ENCODE results near the gene SLC22A23. TPM values are rescaled to one million over a fixed set of nuclear protein-coding genes. Genes with fewer than 3 reads are reported as not detected.

The SLC22A23 gene
- total and polyA plus RNA-seq, 2 experiments from 2014 or later: 6.1 to 38.3 TPM

- Histone ChIP-seq H3K4me2 (no peak overlapping the region), H4K20me1 (replicated peaks; ENCODE audit: insufficient read depth) (no peaks in the 10 kb centered on the region), H3K36me3 (ENCODE audit: insufficient read depth) (no peaks in the 10 kb centered on the region), H3K4me1 (ENCODE audit: insufficient read depth) (peaks cover 9% of the 10 kb centered on the region; the same call in 1 of the 2 replicates), H3K79me2 (replicated peaks; ENCODE audit: insufficient read depth) (no peaks in the 10 kb centered on the region), H3K27me3 (ENCODE audit: insufficient read depth) (no peaks in the 10 kb centered on the region), H2AFZ (no peak overlapping the region), H3K4me3 (no peak overlapping the region), H3F3A (replicated peaks; ENCODE audit: low read depth) (0 out of 2 replicates have a peak, but pooled peaks cover 6% of the 10 kb centered on the region), H3K9me2 (ENCODE audit: insufficient read depth) (no peaks in the 10 kb centered on the region), H3K27ac (ENCODE audit: low read depth) (no peak overlapping the region)
- Mint-ChIP-seq H3K36me3 (ENCODE audit: low read depth) (peaks cover 10% of the 10 kb centered on the region), H3K27ac (no peak overlapping the region), H3K4me1 (peaks cover 24% of the 10 kb centered on the region), H3K9me3 (peaks cover 8% of the 10 kb centered on the region), H3K27me3 (ENCODE audit: insufficient read depth, low read depth, poor library complexity) (peaks cover 8% of the 10 kb centered on the region), H3K4me3 (no peak overlapping the region)
- ATAC-seq: peak; percentile 89
- TF ChIP-seq STAT1 (IDR thresholded peaks at IDR 0.05; ENCODE audit: unreplicated experiment): no peak
- peak; percentile 95 to 96 for TF ChIP-seq CTCF (conservative IDR thresholded peaks at IDR 0.05; ENCODE audit: low read depth in 2 of 2)
- peak; percentile 92 for DNase-seq (ENCODE audit: low spot score)
Observed at GRCh38 chr6:3251462-3252314, 205.2 kb downstream of the SLC22A23 start.

DNA sequence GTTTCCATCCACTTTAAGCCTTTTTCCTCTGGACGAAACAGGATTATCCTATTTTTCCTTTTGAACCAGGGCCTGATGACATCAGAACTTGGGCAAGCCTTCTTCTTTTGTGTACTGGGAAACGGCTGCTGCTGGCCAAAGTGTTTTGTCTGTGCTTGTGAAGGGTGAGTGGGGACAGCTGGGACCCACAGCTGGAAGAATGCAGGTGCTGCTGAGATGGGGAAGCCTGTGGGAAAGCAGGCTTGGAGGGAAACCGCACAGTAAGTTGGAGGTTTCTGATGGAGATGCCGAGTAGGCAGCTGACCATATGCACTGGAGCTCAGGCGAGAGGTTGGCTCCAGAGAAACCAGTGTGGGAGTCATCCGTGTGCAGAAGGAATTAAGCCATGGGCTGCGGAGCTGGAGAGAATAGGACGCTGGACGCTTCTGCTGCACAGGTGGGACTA, 206.6 kb downstream of the SLC22A23 start:
- no peaks in the 10 kb centered on the region for H3K36me3 ChIP-seq (ENCODE audit: insufficient read depth)
- H3K27me3 ChIP-seq (ENCODE audit: insufficient read depth): no peaks in the 10 kb centered on the region
- no peaks in the 10 kb centered on the region for H3K79me2 ChIP-seq (replicated peaks; ENCODE audit: insufficient read depth)
- Mint-ChIP-seq H3K9me3 (peaks cover 8% of the 10 kb centered on the region), H3K4me3 (no peak overlapping the region; the same call in 2 of the 3 replicates), H3K27me3 (ENCODE audit: insufficient read depth, low read depth, poor library complexity) (peaks cover 8% of the 10 kb centered on the region), H3K4me1 (peaks cover 24% of the 10 kb centered on the region), H3K27ac (no peak overlapping the region), H3K36me3 (ENCODE audit: low read depth) (peaks cover 10% of the 10 kb centered on the region)
- H3F3A ChIP-seq (replicated peaks; ENCODE audit: low read depth): 0 out of 2 replicates have a peak, but pooled peaks cover 7% of the 10 kb centered on the region
- no peaks in the 10 kb centered on the region for H3K9me2 ChIP-seq (ENCODE audit: insufficient read depth)
- ATAC-seq (no peak), DNase-seq (ENCODE audit: low spot score) (no peak)
- H3K4me3 ChIP-seq: no peak overlapping the region
- H4K20me1 ChIP-seq (replicated peaks; ENCODE audit: insufficient read depth): no peaks in the 10 kb centered on the region
- no peak overlapping the region for H3K27ac ChIP-seq (ENCODE audit: low read depth)
- no peak overlapping the region for H2AFZ ChIP-seq
- H3K4me1 ChIP-seq (ENCODE audit: insufficient read depth): peaks cover 9% of the 10 kb centered on the region; the same call in 1 of the 2 replicates
- no peak overlapping the region for H3K4me2 ChIP-seq
- TF ChIP-seq ZNF114 (CRISPR knock-in tag; IDR thresholded peaks at IDR 0.05) (no peak), NANOG (IDR thresholded peaks at IDR 0.05; ENCODE audit: borderline replicate concordance) (no peak), CTCF (conservative IDR thresholded peaks at IDR 0.05; ENCODE audit: low read depth in 2 of 2) (no peak)
- TF ChIP-seq, protein P1, sequence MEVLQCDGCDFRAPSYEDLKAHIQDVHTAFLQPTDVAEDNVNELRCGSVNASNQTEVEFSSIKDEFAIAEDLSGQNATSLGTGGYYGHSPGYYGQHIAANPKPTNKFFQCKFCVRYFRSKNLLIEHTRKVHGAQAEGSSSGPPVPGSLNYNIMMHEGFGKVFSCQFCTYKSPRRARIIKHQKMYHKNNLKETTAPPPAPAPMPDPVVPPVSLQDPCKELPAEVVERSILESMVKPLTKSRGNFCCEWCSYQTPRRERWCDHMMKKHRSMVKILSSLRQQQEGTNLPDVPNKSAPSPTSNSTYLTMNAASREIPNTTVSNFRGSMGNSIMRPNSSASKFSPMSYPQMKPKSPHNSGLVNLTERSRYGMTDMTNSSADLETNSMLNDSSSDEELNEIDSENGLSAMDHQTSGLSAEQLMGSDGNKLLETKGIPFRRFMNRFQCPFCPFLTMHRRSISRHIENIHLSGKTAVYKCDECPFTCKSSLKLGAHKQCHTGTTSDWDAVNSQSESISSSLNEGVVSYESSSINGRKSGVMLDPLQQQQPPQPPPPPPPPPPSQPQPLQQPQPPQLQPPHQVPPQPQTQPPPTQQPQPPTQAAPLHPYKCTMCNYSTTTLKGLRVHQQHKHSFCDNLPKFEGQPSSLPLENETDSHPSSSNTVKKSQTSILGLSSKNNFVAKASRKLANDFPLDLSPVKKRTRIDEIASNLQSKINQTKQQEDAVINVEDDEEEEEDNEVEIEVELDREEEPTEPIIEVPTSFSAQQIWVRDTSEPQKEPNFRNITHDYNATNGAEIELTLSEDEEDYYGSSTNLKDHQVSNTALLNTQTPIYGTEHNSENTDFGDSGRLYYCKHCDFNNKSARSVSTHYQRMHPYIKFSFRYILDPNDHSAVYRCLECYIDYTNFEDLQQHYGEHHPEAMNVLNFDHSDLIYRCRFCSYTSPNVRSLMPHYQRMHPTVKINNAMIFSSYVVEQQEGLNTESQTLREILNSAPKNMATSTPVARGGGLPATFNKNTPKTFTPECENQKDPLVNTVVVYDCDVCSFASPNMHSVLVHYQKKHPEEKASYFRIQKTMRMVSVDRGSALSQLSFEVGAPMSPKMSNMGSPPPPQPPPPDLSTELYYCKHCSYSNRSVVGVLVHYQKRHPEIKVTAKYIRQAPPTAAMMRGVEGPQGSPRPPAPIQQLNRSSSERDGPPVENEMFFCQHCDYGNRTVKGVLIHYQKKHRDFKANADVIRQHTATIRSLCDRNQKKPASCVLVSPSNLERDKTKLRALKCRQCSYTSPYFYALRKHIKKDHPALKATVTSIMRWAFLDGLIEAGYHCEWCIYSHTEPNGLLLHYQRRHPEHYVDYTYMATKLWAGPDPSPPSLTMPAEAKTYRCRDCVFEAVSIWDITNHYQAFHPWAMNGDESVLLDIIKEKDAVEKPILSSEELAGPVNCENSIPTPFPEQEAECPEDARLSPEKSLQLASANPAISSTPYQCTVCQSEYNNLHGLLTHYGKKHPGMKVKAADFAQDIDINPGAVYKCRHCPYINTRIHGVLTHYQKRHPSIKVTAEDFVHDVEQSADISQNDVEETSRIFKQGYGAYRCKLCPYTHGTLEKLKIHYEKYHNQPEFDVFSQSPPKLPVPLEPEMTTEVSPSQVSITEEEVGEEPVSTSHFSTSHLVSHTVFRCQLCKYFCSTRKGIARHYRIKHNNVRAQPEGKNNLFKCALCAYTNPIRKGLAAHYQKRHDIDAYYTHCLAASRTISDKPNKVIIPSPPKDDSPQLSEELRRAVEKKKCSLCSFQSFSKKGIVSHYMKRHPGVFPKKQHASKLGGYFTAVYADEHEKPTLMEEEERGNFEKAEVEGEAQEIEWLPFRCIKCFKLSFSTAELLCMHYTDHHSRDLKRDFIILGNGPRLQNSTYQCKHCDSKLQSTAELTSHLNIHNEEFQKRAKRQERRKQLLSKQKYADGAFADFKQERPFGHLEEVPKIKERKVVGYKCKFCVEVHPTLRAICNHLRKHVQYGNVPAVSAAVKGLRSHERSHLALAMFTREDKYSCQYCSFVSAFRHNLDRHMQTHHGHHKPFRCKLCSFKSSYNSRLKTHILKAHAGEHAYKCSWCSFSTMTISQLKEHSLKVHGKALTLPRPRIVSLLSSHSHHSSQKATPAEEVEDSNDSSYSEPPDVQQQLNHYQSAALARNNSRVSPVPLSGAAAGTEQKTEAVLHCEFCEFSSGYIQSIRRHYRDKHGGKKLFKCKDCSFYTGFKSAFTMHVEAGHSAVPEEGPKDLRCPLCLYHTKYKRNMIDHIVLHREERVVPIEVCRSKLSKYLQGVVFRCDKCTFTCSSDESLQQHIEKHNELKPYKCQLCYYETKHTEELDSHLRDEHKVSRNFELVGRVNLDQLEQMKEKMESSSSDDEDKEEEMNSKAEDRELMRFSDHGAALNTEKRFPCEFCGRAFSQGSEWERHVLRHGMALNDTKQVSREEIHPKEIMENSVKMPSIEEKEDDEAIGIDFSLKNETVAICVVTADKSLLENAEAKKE (CRISPR knock-in tag; IDR thresholded peaks at IDR 0.05): no peak
